Karpas-422 (cell line): Measurements from ENCODE around the gene SIGLEC10. TPM values are rescaled to one million over a fixed set of nuclear protein-coding genes. Genes with fewer than 3 reads are reported as not detected.
A peak's percentile ranks its signal among the peaks of the same experiment; 100 is the strongest.
"Not testable (repeated sequence)": the region's sequence is repeated elsewhere in the genome, so short reads cannot be mapped to it uniquely, and the experiment has no call there.

ENCODE experiments used
- DNase-seq: peaks from one replicate; pipeline ENCODE4 v3.0.0-alpha.2; 2015
- H2AFZ ChIP-seq: fragments of 200-600 bp; sonication (generic); 2 replicates; pipeline ENCODE4 v1.6.1; 2014; ENCODE audit warnings: antibody characterized with exemption, low read length, mixed read lengths
- H3K27ac ChIP-seq: fragments of 200-600 bp; sonication (generic); 2 replicates; pipeline ENCODE4 v1.5.1; 2014; ENCODE audit warnings: mild to moderate bottlenecking, low read length, moderate library complexity
- H3K27me3 ChIP-seq: fragments of 200-600 bp; sonication (generic); 2 replicates; pipeline ENCODE4 v1.6.1; 2014; ENCODE audit warnings: low read length, mixed read lengths
- H3K36me3 ChIP-seq: fragments of 200-600 bp; sonication (generic); 2 replicates; pipeline ENCODE4 v1.6.1; 2014; ENCODE audit warnings: low read length, mixed read lengths; ENCODE audit not compliant: insufficient read depth
- H3K4me1 ChIP-seq: fragments of 200-600 bp; sonication (generic); 2 replicates; pipeline ENCODE4 v1.6.1; 2014; ENCODE audit warnings: mild to moderate bottlenecking, low read length, mixed read lengths
- H3K4me2 ChIP-seq: fragments of 200-600 bp; sonication (generic); 2 replicates; pipeline ENCODE4 v1.6.1; 2014; ENCODE audit warnings: low read length, low read depth, mild to moderate bottlenecking; ENCODE audit not compliant: poor library complexity, severe bottlenecking
- H3K4me3 ChIP-seq: fragments of 200-600 bp; sonication (generic); 2 replicates; pipeline ENCODE4 v1.5.1; 2014; ENCODE audit warnings: mild to moderate bottlenecking, antibody characterized with exemption, low read length, mixed read lengths
- H3K79me2 ChIP-seq: fragments of 200-600 bp; sonication (generic); 2 replicates; pipeline ENCODE4 v1.6.1; 2014; ENCODE audit warnings: mild to moderate bottlenecking, low read length, mixed read lengths
- H3K9ac ChIP-seq: fragments of 200-600 bp; sonication (generic); 2 replicates; pipeline ENCODE4 v1.6.0; 2014; ENCODE audit warnings: low read length
- H3K9me2 ChIP-seq: fragments of 200-600 bp; sonication (generic), shearing (Covaris generic); replicated peaks from 2 replicates; pipeline ENCODE4 v1.6.0; 2014; ENCODE audit warnings: mild to moderate bottlenecking, low read length, moderate library complexity; ENCODE audit not compliant: insufficient read depth
- H3K9me3 ChIP-seq: fragments of 300-700, 200-600 bp; sonication (generic); 2 replicates; pipeline ENCODE4 v1.6.1; 2014; ENCODE audit warnings: low read length, mixed read lengths
- H4K20me1 ChIP-seq: fragments of 200-600 bp; sonication (generic); 2 replicates; pipeline ENCODE4 v1.6.1; 2014; ENCODE audit warnings: mild to moderate bottlenecking, antibody characterized with exemption, low read length, low read depth; ENCODE audit not compliant: insufficient read depth
- total RNA-seq: library from RNA; depleted of rRNA; stranded (reverse); fragments of >200 nt; shearing (Covaris generic); gene quantifications from 2 replicates; pipeline ENCODE4 v1.2.3, GENCODE V29; 2014; ENCODE audit warnings: low replicate concordance

Gene SIGLEC10
- total RNA-seq, 1 experiment from 2014 or later: 500 TPM

GRCh38 chr19:51410950-51411748, 6.3 kb downstream of the SIGLEC10 start:
- Histone ChIP-seq H2AFZ (no peak overlapping the region), H4K20me1 (peaks cover 5% of the 10 kb centered on the region; the same call in 1 of the 2 replicates), H3K27ac (peak overlapping the region; percentile 96), H3K4me1 (peaks cover 88% of the 10 kb centered on the region), H3K9me3 (peaks cover 3% of the 10 kb centered on the region; the same call in 1 of the 2 replicates), H3K4me2 (no peak overlapping the region), H3K9ac (no peak overlapping the region), H3K27me3 (no peaks in the 10 kb centered on the region), H3K4me3 (no peak overlapping the region), H3K9me2 (no peaks in the 10 kb centered on the region), H3K79me2 (peaks cover 16% of the 10 kb centered on the region), H3K36me3 (peaks cover 40% of the 10 kb centered on the region)
- peak; percentile 70 for DNase-seq

DNA sequence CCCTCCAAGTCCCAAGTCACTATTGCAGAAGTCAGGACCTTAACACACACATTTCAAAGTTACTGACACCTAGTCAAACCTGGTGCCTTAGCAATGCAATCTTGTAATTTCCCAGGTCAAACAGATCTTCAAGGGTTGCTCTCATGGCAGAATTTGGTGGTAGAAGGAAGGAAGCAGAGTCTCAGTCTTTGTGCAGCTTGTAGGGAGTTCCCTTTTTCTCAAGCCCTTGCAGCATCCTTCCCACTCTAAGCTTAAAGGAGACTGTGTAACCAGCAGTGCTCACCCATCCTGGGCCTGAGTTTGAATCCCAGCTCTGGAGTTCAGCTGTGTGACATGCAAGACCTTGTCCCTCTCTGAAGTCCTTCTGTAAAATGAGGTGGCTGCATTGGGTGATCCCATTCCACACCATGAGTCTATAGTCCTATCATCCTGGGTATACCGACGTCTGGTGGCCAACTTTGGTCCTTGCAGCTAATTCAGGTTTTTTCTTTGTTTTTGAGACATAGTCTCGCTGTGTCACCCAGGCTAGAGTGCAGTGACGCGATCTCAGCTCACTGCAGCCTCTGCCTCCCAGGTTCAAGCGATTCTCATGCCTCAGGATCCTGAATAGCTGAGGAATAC, 9.8 kb downstream of the SIGLEC10 start:
- peak overlapping the region; percentile 96 for H3K27ac ChIP-seq
- H2AFZ ChIP-seq: no peak overlapping the region
- H3K36me3 ChIP-seq: peaks cover 24% of the 10 kb centered on the region
- H3K79me2 ChIP-seq: no peaks in the 10 kb centered on the region
- no peaks in the 10 kb centered on the region for H3K9me2 ChIP-seq
- no peaks in the 10 kb centered on the region for H4K20me1 ChIP-seq
- H3K4me3 ChIP-seq: peak overlapping the region; percentile 35; the same call in 1 of the 2 replicates
- H3K4me2 ChIP-seq: peak overlapping the region; percentile 74
- peaks cover 16% of the 10 kb centered on the region; the same call in 1 of the 2 replicates for H3K9me3 ChIP-seq
- H3K4me1 ChIP-seq: peaks cover 54% of the 10 kb centered on the region
- peak overlapping the region; percentile 62 for H3K9ac ChIP-seq
- H3K27me3 ChIP-seq: no peaks in the 10 kb centered on the region
- peak; percentile 97 for DNase-seq

DNA sequence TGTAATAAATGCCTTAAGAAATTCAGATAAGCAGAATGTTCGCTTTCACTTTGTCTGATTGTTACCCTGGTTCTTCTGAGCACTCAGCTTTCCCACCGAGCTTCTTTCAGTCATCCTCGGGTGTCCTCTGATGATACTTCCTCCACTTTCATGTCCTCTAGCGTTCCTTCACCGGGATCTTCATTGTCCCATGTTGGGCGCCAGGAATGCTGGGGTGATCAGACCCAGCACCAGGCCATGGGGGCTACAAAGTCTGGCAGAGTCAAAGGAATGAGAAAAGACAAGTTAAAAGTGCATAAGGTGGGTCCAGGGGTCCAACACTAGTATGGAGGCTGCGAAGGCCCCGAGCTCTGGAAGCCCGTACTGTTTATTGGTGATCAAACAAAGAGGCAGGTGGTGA, 15.3 kb downstream of the SIGLEC10 start:
- Histone ChIP-seq H3K9ac (no peak overlapping the region), H3K36me3 (peaks cover 20% of the 10 kb centered on the region), H4K20me1 (no peaks in the 10 kb centered on the region), H2AFZ (no peak overlapping the region), H3K79me2 (0 out of 2 replicates have a peak, but pooled peaks cover 2% of the 10 kb centered on the region), H3K4me1 (peaks cover 21% of the 10 kb centered on the region), H3K9me2 (no peaks in the 10 kb centered on the region), H3K9me3 (peaks cover 27% of the 10 kb centered on the region), H3K27me3 (no peaks in the 10 kb centered on the region), H3K4me3 (no peak overlapping the region), H3K4me2 (no peak overlapping the region), H3K27ac (no peak overlapping the region)
- DNase-seq: no peak

DNA sequence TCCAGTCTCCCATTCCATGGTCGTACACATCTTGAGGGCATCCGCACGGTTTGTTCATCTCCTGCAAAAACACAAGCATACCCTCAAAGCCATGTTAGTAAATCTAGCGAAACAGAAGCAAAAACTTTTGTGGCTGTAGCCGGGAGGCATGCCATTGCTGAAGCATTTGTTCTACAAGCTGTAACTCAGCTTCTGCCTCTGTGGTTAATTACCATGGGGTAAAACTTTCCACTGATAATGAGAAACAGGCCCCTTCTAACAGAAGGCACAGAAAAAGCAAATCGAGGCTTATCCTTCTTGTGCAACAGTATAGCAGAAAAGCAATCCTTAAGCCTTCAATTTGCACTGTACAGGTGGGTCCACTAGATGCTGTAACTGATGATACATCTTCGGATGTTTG, 17.5 kb downstream of the SIGLEC10 start:
- not testable (repeated sequence) for H4K20me1 ChIP-seq, H2AFZ ChIP-seq, DNase-seq, H3K79me2 ChIP-seq, H3K27me3 ChIP-seq, H3K36me3 ChIP-seq, H3K4me2 ChIP-seq, H3K9me2 ChIP-seq, H3K4me3 ChIP-seq, H3K9ac ChIP-seq, H3K27ac ChIP-seq
- peaks cover 18% of the 10 kb centered on the region for H3K9me3 ChIP-seq
- H3K4me1 ChIP-seq: peaks cover 33% of the 10 kb centered on the region

- H3K4me2 ChIP-seq: no peak overlapping the region
- no peaks in the 10 kb centered on the region for H3K9me2 ChIP-seq
- H3K4me3 ChIP-seq: no peak overlapping the region
- H4K20me1 ChIP-seq: no peaks in the 10 kb centered on the region
- H3K79me2 ChIP-seq: 0 out of 2 replicates have a peak, but pooled peaks cover 7% of the 10 kb centered on the region
- H3K9ac ChIP-seq: no peak overlapping the region
- no peak overlapping the region for H3K27ac ChIP-seq
- H3K36me3 ChIP-seq: peaks cover 9% of the 10 kb centered on the region; the same call in 1 of the 2 replicates
- H2AFZ ChIP-seq: no peak overlapping the region
- no peak for DNase-seq
- peaks cover 18% of the 10 kb centered on the region for H3K9me3 ChIP-seq
- H3K27me3 ChIP-seq: no peaks in the 10 kb centered on the region
- H3K4me1 ChIP-seq: peaks cover 38% of the 10 kb centered on the region
These were observed 18.2 kb downstream of the SIGLEC10 start for GRCh38 chr19:51399231-51399630.

- Histone ChIP-seq H3K4me3 (no peak overlapping the region), H3K4me1 (peaks cover 43% of the 10 kb centered on the region), H4K20me1 (no peaks in the 10 kb centered on the region), H3K9me3 (peaks cover 15% of the 10 kb centered on the region), H3K27ac (peak overlapping the region; percentile 51), H3K4me2 (peak overlapping the region; percentile 43), H3K36me3 (peaks cover 4% of the 10 kb centered on the region; the same call in 1 of the 2 replicates), H3K9ac (peak overlapping the region; percentile 30), H2AFZ (no peak overlapping the region), H3K27me3 (no peaks in the 10 kb centered on the region), H3K79me2 (0 out of 2 replicates have a peak, but pooled peaks cover 7% of the 10 kb centered on the region), H3K9me2 (no peaks in the 10 kb centered on the region)
- peak; percentile 92 for DNase-seq
These were observed 19.2 kb downstream of the SIGLEC10 start for GRCh38 chr19:51398096-51398704.

- H2AFZ ChIP-seq, H3K4me2 ChIP-seq, H3K9ac ChIP-seq, H3K27me3 ChIP-seq, H3K9me3 ChIP-seq, H3K9me2 ChIP-seq, DNase-seq, H3K36me3 ChIP-seq, H3K4me3 ChIP-seq, H4K20me1 ChIP-seq, H3K79me2 ChIP-seq: not testable (repeated sequence)
- H3K27ac ChIP-seq: peak overlapping the region; percentile 96; the same call in 1 of the 2 replicates
- peaks cover 47% of the 10 kb centered on the region for H3K4me1 ChIP-seq
These were observed 20.0 kb downstream of the SIGLEC10 start for GRCh38 chr19:51397453-51397852.

GRCh38 chr19:51396175-51396574, 21.3 kb downstream of the SIGLEC10 start:
- Histone ChIP-seq H3K4me2 (peak overlapping the region; percentile 91), H3K9me3 (no peaks in the 10 kb centered on the region), H3K36me3 (no peaks in the 10 kb centered on the region), H3K9ac (peak overlapping the region; percentile 91), H3K4me3 (peak overlapping the region; percentile 79), H3K79me2 (0 out of 2 replicates have a peak, but pooled peaks cover 7% of the 10 kb centered on the region), H3K27ac (peak overlapping the region; percentile 96), H3K27me3 (no peaks in the 10 kb centered on the region), H4K20me1 (no peaks in the 10 kb centered on the region), H2AFZ (no peak overlapping the region), H3K9me2 (no peaks in the 10 kb centered on the region), H3K4me1 (peaks cover 47% of the 10 kb centered on the region)
- peak; percentile 61 for DNase-seq
